AG09319 (cell line): ENCODE results near the gene TMEM54.

ENCODE experiments used
- DNase-seq: peaks from one replicate; pipeline ENCODE4 v3.0.0-alpha.2; 2010; ENCODE audit warnings: low read depth; ENCODE audit errors: extremely low read depth
- TF ChIP-seq, protein P1 (sequence below): IDR thresholded peaks from 2 replicates; pipeline ENCODE4 v1.5.1; 2011; ENCODE audit warnings: low read depth, mild to moderate bottlenecking, inconsistent platforms, low read length, moderate library complexity

The TMEM54 gene

DNA sequence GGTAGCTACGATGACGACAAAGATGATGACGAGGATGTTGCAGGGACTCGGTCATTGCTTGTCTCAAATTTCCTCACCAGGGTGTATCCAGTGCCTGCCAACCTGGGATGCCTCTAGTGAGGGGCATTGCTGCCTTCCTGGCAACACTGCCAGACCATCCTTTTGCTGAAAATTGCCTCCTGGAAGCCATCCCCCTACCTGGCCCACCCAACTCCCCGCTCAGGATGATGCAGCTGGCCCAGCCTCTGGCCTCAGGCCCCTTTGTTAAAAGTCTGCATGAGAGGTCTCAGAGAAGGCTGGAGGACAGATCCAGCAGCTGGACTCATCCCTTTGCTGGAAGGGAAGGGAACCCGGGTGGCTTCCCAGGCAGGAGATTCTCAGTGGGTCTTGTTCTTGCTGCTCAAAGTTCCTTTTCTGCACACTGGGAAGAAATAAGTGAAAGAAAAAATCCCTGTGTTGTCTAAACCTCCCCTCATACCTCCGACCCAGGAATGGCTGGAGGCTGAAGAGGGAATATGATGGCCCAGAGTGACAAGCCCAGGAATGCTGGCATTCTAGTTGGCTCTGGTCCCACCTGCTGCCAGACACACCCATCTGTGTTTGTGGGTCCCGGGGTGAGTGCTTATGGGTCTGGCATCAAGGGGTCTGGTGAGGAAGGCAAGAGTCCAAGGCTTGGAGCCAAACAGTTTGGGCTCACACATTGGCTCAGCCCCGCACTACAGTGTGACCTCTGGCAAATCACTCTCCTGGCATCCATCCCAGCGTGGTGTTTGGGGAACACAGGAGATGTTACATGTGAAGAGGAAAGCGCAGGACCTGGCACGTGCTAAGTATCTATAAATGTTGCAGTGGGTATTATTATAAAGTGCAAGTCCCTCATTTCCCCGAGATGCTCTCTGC, 23.7 kb downstream of the TMEM54 start:
- no peak for DNase-seq
- TF ChIP-seq, protein P1, sequence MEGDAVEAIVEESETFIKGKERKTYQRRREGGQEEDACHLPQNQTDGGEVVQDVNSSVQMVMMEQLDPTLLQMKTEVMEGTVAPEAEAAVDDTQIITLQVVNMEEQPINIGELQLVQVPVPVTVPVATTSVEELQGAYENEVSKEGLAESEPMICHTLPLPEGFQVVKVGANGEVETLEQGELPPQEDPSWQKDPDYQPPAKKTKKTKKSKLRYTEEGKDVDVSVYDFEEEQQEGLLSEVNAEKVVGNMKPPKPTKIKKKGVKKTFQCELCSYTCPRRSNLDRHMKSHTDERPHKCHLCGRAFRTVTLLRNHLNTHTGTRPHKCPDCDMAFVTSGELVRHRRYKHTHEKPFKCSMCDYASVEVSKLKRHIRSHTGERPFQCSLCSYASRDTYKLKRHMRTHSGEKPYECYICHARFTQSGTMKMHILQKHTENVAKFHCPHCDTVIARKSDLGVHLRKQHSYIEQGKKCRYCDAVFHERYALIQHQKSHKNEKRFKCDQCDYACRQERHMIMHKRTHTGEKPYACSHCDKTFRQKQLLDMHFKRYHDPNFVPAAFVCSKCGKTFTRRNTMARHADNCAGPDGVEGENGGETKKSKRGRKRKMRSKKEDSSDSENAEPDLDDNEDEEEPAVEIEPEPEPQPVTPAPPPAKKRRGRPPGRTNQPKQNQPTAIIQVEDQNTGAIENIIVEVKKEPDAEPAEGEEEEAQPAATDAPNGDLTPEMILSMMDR, result no peak

DNA sequence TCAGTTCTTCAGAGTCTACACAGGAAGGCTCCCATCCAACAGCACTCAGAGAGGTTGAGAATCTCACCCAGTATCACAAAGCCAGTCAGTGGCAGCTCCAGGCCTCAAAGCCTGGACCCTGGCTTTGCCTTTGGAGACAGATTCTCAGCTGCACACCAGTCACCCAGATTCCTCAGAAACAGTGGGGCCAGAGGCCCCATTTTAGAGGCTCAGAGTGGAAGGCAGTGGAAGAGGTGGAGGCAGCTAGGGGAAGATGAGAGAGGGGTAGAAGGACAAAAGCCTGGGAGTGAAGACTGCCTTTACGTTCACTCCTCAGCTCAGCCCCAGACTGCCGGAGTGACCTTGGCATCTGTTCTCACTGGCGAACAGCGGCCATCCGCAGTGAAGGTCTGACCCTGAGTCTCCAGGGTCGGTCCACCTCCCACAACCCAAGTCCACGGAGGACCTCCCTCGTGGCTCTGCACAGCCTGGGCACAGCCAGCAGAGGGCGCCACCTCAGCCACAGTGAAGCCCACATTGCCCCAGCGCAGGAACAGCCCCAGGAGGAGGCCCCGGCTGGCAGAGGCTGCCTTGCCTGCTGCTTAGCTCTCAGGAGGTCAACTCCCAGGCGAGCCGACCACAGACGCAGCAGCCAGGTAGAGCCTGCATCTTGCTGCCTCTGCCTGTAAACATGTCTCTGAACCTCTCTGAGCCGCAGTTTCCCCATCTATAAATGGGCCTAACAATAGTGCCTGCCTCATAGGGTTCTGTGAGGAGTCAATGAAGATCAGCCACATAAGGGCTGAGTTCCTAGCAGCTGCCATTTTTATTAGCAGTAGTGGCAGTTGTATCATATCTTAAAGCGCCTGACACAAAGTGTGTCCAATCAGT, 24.6 kb downstream of the TMEM54 start:
- DNase-seq, result no peak
- TF ChIP-seq, protein P1, result peak; percentile 88

DNA sequence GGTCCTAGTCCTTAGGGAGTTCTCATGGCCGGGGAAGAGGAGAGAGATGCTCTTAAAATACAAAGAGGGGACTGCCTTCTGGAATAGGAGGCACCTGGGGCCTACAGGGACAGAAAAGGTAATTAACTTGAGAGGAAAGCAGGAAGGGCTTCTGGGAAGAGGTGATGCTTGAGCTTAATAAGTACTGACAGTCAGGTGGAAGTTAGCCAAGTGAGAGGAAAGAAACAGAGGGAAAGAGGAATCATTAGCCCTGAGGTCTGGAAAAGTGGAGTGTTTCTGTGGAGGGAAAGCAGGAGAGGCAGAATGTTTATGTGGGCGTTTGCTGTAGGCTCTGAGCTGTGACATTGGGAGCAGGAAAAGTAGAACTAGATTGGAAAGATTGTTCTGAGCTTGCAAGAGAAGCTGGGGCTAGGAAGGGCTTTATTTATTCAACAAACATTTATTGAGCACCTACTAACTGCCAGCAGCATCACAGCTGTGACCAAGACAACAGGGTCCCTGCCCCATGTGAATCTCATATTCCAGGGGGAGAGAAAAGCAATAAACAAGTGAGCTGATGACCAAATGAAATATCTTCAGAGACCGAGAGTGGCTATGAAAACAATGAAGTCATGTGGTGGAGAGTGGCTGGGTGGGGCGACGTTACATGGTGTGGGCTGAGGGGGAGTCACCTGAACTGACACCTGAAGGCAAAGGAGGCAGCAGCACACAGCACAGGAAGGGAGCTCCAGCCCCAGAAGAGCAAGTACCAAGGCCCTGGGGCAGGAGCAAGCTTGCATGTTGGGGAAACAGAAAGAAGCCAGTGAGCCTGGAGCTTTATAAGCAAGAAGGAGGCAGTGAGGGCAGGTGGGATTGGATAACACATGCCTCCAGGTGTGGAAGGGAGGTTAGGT, 26.1 kb downstream of the TMEM54 start:
- TF ChIP-seq, protein P1, result no peak
- DNase-seq, result no peak

DNA sequence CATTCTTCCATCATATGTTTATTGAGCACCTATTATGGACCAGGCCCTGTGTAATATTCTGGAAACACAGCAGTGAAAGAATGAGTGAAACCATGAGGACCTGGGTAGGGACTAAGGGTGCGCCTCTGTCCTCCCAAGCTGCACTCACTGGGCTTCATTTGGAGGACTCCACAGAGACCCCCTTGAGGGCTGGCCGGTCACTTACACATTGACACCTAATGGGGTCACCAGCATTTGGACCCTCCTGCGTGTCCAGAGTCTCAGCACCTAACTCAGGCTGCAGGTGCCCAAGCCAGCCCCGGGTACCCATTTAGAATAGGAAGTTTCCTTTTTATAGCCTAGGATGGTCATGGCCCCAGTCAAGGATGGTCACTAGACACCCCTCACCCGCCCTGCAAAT, 27.7 kb downstream of the TMEM54 start:
- TF ChIP-seq, protein P1, result no peak

DNA sequence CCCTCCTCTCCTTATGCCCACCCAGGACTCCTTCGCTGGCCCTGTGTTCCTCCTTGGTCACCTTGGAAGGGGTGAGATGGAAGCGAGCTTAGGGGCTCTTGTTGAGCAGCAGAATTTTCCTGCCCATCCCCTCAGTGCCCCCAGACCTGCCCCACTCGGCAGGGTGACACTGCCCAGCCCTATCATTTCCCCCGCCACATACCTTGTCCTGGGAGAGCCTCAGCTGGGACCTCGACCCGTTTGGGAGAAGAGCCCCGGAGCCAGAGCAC, 29.1 kb downstream of the TMEM54 start:
- DNase-seq, result no peak
- TF ChIP-seq, protein P1, result no peak

More for the DNA sequence above, 27.7 kb downstream of the TMEM54 start:
- DNase-seq, result no peak

DNA sequence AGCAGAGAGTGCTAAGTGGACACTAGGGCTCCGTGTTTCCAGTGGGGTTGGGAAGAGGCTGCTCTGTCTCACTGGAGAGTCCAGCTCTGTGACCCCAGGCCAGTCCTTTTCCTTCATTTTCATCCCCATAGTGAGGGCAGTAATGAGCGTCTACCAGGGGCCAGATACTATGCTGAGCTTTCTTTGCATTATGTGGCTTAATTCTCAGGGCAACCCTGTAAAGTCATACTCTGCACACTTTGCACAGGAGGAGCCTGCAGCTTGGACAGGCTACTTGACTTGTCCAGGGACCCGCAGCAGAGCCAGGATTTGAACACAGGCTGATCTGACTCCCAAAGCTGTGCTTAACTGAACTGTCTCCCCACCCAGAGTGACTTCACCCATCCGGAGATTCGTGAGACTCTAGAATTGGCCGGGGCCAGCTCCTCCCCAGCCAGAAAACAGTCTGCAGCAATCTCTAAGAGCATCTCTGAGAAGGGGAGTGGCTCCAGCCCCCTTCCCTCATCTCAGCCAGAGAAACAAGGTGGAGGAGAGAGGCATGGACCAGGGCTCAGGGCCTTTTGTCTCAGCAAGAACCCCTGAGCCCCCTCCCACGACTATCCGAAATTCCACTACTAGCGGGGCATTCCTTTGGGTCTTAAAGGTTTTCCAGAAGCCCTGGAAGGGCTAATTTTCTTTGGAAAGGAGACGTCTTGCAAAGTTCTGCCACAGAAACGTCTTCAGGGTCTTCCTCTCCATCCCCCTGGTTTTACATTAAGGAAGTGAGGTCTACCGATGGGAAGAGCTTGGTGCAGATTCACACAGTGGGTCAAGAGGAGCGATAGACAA, 29.6 kb downstream of the TMEM54 start:
- TF ChIP-seq, protein P1, result no peak
- DNase-seq, result no peak
